Nucleus accumbens (tissue), 56 donors: ENCODE data around the gene HOXB1.
"Not testable (repeated sequence)": the region's sequence is repeated elsewhere in the genome, so short reads cannot be mapped to it uniquely, and the experiment has no call there.

Experiments used
- DNase-seq, 56 donors: peaks; one replicate each; lab custom pipeline; 2025; lab: John Stamatoyannopoulos, UW

Gene HOXB1

GRCh38 chr17:48500435-48501426 lies 30.1 kb downstream of the HOXB1 start:
- DNase-seq = no peak

GRCh38 chr17:48499735-48500434 lies 30.9 kb downstream of the HOXB1 start:
- DNase-seq = no peak

GRCh38 chr17:48499248-48499647 lies 31.6 kb downstream of the HOXB1 start:
- DNase-seq = no peak

GRCh38 chr17:48498164-48498850 lies 32.5 kb downstream of the HOXB1 start:
- no peak for DNase-seq

GRCh38 chr17:48497103-48497502 lies 33.7 kb downstream of the HOXB1 start:
- DNase-seq = no peak

GRCh38 chr17:48494335-48494734 lies 36.5 kb downstream of the HOXB1 start:
- DNase-seq = no peak

GRCh38 chr17:48492401-48493298 lies 38.2 kb downstream of the HOXB1 start:
- DNase-seq = peak in 9 of 56 donors; percentile 0 to 31 (median 3)

- DNase-seq = no peak
These were observed 39.1 kb downstream of the HOXB1 start for GRCh38 chr17:48491527-48492273.

GRCh38 chr17:48490451-48490892 lies 40.3 kb downstream of the HOXB1 start:
- no peak for DNase-seq

- no peak for DNase-seq
These were observed 41.0 kb downstream of the HOXB1 start for GRCh38 chr17:48489781-48490180.

GRCh38 chr17:48488548-48489106 lies 42.2 kb downstream of the HOXB1 start:
- DNase-seq = no peak

- no peak for DNase-seq
These were observed 43.6 kb downstream of the HOXB1 start for GRCh38 chr17:48487221-48487620.

GRCh38 chr17:48486557-48486956 lies 44.3 kb downstream of the HOXB1 start:
- DNase-seq = no peak

- no peak for DNase-seq
These were observed 46.0 kb downstream of the HOXB1 start for GRCh38 chr17:48484850-48485249.

- DNase-seq = no peak
These were observed 46.6 kb downstream of the HOXB1 start for GRCh38 chr17:48484256-48484655.

- DNase-seq = no peak
These were observed 47.2 kb downstream of the HOXB1 start for GRCh38 chr17:48483471-48484131.

- no peak for DNase-seq
These were observed 47.8 kb downstream of the HOXB1 start for GRCh38 chr17:48483004-48483403.

- DNase-seq = not testable (repeated sequence)
These were observed 48.5 kb downstream of the HOXB1 start for GRCh38 chr17:48482301-48482700.
